Measurements from ENCODE around the gene CHI3L2.

CHI3L2 gene

GRCh38 chr1:111253876-111254275, 26.4 kb downstream of the CHI3L2 start:
- DNase-seq (ENCODE audit: low spot score) = no peak

- no peak for DNase-seq (ENCODE audit: low spot score)
Measured at GRCh38 chr1:111256988-111257658, 29.6 kb downstream of the CHI3L2 start.

GRCh38 chr1:111267801-111268508, 40.4 kb downstream of the CHI3L2 start:
- DNase-seq (ENCODE audit: low spot score) = no peak

GRCh38 chr1:111269825-111270406, 42.4 kb downstream of the CHI3L2 start:
- DNase-seq (ENCODE audit: low spot score) = no peak

- no peak for DNase-seq (ENCODE audit: low spot score)
Measured at GRCh38 chr1:111270771-111271463, 43.4 kb downstream of the CHI3L2 start.

GRCh38 chr1:111271464-111271801, 43.9 kb downstream of the CHI3L2 start:
- DNase-seq (ENCODE audit: low spot score) = no peak

GRCh38 chr1:111272081-111272480, 44.6 kb downstream of the CHI3L2 start:
- DNase-seq (ENCODE audit: low spot score) = no peak

GRCh38 chr1:111274653-111275052, 47.1 kb downstream of the CHI3L2 start:
- DNase-seq (ENCODE audit: low spot score) = no peak

- DNase-seq (ENCODE audit: low spot score) = peak; percentile 5
Measured at GRCh38 chr1:111275079-111275478, 47.6 kb downstream of the CHI3L2 start.

- DNase-seq (ENCODE audit: low spot score) = no peak
Measured at GRCh38 chr1:111275780-111276433, 48.4 kb downstream of the CHI3L2 start.

GRCh38 chr1:111279144-111279543, 51.6 kb downstream of the CHI3L2 start:
- DNase-seq (ENCODE audit: low spot score) = no peak

- no peak for DNase-seq (ENCODE audit: low spot score)
Measured at GRCh38 chr1:111280267-111280666, 52.8 kb downstream of the CHI3L2 start.

GRCh38 chr1:111281411-111281810, 53.9 kb downstream of the CHI3L2 start:
- no peak for DNase-seq (ENCODE audit: low spot score)

- DNase-seq (ENCODE audit: low spot score) = no peak
Measured at GRCh38 chr1:111283838-111284237, 56.3 kb downstream of the CHI3L2 start.

GRCh38 chr1:111285879-111286278, 58.4 kb downstream of the CHI3L2 start:
- no peak for DNase-seq (ENCODE audit: low spot score)

GRCh38 chr1:111286912-111287311, 59.4 kb downstream of the CHI3L2 start:
- DNase-seq (ENCODE audit: low spot score) = no peak

GRCh38 chr1:111289371-111289770, 61.9 kb downstream of the CHI3L2 start:
- DNase-seq (ENCODE audit: low spot score) = no peak

GRCh38 chr1:111290104-111290503, 62.6 kb downstream of the CHI3L2 start:
- no peak for DNase-seq (ENCODE audit: low spot score)

- no peak for DNase-seq (ENCODE audit: low spot score)
Measured at GRCh38 chr1:111290630-111291029, 63.1 kb downstream of the CHI3L2 start, which contains the start of gene CHIA. TSS of gene CHIA (plus strand) at chr1:111290851. CDS start at chr1:111310468, 19,617 bp downstream.

All from RKO (cell line).